ENCODE data around the gene RGS3.

Gene RGS3

DNA sequence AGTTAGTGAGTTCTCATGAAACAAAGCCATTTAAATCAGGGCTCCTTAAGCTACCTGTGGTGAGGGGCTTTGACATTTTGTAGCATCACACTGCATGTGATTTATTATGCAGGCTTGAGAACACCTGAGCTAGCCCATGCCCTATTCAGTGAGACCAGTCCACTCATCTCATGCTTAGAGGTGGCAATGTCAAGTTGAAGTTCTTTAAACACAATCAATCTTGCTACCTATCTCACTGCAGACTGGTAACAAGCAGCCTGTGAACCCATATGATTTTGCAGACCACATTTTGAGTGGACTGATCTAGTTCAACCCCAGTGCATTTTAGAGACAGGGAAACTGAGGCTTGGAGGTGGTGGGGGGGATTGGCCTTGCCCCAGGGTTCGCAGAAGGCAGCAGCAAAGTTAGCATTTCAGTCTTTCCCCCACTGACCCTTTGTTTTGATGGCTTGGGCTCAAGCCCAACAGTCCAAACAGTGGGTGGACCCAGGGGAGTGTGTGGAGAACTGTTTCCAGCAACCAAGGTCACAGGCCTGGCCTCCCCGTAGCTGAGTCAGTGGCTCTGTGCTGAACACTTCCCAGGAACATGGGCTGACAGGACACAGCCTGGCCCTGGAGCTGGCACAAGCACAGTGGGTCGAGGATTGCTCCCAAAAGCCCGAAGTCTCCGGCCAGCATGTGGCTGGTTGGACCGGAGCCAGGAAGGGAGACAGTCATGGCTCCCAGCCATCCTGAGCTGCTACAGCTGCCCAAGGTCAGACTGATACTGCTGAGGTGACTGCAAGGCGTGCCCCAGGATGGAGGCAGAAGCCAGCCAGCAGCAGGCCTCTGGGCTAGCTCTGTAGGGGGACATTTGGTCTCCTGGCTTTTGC lies 95.3 kb downstream of the RGS3 start:
- DNase-seq = peak; percentile 72

DNA sequence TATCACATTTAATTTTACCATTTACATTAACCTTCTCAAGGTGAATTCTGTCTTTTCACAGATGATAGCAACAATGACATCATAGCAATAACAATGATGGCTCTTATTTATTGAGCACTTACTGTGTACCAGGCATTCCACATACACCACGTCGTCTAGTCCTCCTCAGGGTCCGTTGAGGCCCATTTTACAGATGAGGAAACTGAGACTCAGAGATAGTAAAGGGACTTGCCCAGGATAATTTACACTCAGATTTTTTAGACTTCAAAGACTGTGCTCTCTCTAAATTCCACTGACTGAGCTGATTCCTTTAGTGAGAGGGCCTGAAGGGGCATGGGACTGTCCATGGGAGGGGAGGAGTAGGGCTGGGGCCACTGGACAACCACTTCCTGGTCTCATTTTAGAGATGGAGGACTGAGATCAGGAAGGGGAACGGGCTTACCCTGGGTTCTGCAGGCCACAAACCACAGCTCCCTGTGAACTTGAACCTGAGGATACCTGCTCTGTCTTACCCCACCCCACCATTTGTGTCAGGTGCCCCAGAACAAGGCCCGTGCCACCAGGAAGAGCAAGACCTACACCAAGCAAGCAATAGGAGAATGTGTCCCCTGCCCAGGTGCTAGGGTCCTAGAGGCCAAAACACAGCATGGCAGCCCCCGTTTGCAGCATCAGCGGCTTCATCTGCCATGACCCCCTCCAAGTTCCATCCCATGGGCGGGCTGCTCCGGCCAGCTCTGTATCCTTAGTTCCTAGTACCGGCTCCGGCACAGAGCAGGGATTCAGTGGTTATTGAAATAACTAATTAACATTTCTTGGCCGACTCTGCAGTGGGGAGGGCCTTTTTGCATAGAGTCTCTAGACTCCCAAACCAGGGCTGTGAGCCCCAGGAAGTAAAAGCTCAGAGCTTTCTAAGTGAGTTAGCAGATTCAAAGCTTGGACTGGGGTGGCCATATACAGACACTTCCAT lies 96.6 kb downstream of the RGS3 start:
- no peak for DNase-seq

DNA sequence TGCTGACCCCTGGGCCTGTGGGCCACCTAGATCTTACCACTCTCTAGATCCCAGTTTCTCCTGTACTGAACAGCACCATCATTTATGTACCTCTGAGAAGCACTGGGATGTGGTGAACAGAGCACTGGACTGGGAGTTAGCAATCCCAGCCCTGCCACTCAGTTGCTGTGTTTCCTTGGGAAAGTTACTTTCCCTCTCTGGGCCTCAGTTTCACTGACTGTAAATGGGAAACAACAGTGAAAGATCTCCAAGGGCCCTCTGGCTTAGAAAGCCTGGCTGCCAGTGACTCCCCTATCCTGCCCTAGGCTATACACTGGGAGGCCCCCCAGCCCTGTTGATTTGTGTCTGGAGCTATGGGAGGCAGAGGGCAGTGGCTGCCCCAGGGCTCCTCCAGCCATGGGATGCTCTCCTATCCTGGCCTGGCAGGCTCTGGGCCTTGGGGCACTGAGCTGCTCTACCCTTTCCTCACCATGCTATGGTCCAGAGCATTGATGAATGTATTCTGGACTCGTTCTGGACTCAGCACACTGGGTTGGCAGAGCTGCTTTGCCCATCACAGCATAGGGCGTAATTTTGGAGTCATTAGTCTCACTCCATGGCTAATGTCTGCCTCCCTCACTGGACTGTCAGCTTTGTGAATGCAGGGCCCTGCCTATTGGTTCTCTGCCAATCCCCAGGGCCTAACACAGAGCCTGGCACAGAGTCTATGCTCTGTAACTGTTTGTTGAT lies 99.3 kb downstream of the RGS3 start:
- no peak for DNase-seq

DNA sequence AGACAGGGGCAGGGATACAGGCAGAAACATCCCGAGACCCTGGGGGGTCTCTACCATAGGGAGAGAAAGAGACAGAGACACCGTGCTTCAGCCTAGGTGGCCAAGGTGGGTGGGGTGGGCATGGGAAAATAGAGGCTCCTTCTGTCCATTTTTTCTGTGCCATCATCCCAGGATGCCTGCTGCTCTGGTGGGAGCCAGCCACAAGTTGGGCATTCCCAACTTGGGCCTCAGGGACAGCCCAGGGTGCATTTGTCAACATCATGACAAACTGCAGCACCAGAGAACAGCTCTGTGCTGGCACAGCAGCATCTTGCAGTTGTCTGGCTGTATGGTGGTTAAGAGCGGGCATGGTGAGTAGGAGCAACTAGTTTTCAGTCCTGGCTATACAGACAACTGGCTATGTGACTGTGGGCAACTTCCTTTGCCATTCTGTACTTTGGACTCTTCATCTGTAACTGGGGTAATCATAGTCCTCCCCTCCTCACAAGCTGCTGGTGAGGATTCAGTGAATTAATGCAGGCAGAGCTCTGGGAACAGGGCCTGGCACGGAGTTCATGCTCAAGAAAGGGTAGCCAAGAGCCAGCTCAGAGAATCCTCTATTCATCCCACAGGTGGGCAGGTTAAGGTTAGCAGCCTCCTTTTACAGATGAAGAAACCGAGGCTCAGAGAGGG lies 100.4 kb downstream of the RGS3 start:
- no peak for DNase-seq

DNA sequence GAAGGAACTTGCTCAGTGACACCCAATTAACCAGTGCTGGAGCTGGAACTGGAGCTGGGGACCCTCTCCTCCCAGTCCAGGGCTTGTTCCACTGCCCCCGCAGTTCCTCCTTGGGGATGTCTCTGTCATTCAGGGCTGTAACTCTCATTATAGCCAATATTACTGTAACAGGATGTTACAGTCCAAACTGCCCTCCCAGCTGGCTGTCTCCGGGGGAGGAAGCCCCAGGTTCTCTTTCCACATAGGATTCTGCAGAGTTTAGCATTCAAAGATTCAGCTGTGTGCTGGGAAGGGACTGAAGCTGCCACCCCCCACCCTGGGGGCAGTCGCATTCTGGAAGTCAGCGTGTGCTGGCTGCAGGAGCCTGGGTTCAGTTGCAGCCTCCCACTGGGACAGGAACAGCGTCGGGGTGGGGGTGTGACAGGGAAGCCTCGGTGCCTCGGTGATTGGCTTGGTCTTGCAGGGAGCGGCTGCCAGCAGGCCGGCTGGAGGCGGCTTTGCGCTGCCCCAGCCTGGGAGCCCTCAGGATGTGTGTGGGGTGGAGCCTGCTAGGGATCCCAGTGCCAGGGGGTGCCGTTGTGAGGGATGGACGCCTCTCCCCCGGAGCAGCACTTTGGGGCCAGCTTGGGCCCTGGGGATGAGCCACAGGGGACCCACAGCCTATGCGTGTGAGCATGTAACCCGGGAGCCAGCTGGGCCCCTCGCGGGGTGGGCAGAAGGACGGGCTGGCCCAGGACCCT lies 101.1 kb downstream of the RGS3 start:
- DNase-seq = peak; percentile 80

DNA sequence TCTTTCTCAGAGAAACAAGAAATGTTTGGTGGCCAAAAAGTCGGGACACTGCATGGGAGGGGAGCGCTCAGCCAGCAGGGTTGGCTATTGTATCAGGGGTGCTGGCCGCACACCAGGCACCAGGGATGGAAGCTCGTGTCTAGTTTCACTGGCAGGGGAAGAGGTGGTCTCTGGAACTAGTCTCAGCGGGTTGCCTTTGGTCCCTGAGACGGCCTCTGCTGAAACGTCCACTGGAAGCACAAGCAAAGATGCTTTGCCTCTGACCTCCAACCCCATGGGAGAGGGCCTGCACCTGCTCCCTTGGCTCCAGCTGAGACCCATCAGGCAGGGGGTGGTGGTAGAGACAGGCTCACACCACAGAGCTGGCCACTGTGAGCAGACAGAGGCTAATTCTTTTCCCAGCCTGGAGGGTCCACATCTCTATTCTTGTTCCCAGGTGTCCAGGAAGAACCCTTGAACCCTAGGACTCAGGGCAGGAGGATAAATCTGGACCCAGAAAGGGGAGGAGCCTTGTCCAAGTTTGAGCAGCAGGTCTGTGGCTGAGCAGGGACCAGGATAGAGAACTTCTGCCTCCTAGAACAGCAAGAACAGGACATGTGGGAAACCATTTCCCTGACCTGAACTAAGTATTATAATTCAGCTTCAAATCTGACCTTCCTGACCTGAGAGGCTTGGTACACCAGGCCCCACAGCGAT lies 102.6 kb downstream of the RGS3 start:
- no peak for DNase-seq

DNA sequence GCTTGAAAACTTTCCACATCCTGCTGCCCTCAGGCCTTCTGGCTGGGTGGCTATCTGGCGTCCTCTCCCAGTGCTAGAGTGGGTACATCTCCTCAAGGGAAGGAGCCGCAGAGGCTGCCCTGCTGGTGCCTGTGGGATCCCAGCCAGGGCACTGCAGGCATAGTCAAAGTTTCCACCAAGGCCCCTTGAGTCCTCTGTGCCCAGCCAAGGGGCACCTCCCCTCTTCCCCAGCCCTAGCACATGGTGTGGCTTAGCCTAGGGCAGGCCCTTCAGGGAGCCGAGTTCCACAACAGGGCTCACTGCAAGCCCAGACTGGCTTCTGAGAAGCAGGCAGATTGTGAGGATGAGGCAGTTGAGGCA lies 103.2 kb downstream of the RGS3 start:
- peak; percentile 28 for DNase-seq

DNA sequence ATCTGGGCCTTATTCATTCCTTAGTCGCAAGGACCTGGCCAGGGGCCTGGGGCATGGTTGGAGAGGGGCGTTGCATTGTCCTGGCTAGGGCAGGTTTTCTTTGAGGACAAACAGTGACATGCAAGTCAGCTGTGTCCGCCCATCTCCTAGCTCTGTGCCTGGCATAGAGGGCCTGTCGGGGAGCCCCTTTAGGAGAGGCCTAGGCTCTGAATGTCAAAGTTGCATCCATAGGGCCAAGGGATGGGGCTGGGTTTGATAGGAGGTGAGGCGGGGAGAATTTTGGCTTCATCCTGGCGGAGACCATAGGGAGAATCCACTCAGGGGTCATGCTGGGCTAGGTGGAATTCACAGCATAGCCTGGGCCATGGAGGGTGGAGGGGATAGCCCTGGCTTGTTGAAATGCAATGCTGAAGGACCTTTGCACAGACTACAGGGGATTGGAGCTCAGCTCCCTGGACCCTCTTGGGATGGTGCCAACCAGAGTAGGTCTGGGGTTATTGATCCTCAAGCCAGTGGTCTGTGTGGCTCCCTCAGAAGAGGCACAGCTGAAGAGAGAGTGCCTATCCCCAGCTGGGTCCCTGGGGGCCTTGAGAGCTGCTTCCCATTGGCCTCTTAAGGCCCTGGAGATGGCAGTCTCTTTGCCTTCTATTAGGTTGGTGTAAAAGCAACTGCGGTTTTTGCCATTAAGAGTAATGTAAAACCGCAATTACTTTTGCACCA lies 104.0 kb downstream of the RGS3 start:
- no peak for DNase-seq

DNA sequence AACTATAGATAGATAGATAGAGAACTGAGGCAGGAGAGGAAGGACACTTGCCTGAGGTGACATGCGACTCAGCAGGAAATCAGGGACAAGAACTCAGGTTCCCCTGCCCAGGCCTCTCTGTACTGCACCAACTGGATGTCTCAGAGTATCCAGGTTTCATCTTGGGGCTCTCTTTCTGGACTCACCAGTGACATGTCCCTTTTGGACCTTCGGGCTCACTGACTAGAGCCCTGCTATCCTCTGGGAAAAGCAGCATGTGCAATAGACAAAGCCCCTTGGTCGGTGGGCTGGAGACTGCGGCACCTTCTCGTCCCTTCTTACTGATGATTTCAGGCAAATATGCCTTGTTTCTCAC lies 104.5 kb downstream of the RGS3 start:
- DNase-seq = no peak

DNA sequence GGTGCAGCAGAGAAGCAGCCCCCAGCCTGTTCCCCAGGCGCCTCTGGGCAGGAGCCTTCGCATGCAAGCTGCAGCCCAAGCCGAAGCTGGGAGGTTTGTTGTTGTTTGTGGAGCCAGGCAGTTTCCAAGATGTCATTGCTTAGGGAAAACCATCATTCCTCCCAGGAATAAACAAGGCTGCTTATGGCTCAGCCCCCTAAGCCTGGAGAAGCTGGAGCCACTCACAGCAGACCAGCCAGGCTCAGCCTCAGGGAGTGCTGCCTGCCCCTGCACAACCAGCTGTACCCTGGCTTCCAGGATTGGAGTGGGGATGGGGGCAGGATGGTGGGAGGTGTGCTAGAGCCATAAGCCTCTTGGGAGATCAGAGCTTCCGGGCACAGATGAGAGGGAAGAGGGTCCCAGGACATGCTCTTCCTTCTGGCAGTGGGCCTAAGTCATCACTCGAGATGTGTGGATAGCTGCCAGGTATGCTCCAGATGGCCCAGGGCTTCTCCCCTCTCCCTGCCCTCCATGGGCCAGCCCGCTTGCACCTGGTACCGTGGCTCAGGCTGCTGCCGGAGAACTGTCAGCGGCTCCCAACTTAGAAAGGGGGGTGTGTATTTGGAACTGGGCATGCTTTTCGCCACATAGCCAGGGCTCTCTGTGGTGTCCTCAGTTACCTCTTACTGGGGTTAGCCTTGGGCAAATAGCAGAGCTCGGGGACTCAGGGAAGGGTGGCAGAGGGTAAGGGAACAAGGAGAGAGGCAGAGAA lies 105.2 kb downstream of the RGS3 start:
- no peak for DNase-seq

DNA sequence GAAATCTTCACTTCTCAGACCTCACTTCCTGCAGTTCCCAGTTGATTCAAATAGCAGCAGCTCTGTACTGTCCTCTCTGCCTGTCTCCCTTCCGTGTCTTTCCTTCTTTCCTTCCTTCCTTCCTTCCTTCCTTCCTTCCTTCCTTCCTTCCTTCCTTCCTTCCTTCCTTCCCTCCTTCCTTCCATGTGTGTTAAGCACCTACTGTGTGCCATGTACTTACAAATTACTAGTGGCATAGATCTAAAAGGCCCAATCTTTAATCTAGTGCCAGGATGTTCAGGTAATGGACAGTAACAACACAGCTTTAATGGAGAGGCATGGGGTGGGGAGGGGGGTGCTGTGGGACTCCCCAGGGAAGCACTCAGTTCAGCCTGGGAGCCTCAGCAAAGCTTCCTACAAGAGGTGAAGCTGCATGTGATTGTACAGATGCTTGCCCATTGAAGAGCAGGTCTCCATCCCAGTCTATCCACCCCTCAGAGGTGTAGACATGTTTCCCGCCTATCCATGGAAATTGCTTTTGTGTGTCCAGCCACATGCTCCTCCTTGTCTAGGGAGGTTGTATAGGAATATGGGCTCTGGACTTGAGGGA lies 106.0 kb downstream of the RGS3 start:
- no peak for DNase-seq

DNA sequence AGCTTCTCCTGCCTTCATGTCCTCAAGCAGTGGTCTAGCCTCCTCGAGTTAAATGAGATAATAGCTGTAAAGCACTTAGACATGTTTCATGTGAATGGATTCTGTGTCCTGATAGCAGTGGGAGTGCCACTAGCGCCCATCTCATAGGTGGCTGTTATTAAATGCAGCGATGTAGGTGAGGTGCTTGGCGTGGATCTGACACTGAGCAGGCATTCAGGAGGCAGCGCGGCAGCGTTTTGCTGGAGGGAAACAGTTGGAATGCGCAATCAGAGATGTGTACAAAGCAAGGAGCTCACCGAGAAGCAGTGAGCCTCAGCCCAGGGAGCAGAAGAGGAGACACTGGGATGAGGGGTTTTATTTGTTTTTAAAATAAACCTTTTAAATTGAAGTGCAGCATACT lies 106.6 kb downstream of the RGS3 start:
- no peak for DNase-seq

DNA sequence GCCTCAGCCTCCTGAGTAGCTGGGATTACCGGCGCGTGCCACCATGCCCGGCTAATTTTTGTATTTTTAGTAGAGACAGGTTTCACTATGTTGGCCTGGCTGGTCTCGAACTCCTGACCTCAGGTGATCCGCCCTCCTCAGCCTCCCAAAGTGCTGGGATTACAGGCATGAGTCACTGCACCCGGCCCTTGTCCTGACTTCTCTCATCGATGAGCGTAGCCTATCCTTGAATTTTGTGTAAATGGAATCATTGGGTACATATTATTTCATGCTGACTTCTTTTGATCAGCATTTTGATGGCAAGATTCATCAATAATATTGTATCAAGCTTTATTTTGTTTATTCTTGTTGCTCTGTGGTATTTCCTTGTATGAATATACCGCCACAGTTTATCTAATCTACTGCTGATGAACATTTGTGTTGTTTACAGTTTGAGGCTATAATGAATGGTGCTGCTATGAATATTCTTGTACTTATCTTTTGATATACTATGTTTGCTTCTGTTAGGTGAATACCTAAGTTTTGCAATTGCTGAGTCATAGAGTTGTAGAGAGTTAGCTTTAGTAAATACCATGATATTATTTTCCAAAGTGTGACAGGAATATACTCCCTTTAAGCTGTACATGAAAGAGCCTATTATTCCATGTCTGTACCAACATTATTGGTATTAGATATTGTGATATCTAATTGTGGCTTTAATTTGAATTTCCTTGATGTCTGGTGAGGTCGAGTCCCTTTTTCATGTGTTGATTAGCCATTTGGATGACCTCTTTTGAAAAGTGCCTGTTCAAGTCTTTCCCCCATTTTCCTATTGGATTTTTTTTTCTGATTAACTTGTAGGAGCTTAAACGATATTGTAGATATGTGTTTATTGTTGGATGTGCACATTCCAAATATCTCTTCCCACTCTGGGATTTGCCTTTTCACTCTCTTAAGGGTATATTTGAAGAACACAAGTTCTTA lies 107.5 kb downstream of the RGS3 start:
- no peak for DNase-seq

DNA sequence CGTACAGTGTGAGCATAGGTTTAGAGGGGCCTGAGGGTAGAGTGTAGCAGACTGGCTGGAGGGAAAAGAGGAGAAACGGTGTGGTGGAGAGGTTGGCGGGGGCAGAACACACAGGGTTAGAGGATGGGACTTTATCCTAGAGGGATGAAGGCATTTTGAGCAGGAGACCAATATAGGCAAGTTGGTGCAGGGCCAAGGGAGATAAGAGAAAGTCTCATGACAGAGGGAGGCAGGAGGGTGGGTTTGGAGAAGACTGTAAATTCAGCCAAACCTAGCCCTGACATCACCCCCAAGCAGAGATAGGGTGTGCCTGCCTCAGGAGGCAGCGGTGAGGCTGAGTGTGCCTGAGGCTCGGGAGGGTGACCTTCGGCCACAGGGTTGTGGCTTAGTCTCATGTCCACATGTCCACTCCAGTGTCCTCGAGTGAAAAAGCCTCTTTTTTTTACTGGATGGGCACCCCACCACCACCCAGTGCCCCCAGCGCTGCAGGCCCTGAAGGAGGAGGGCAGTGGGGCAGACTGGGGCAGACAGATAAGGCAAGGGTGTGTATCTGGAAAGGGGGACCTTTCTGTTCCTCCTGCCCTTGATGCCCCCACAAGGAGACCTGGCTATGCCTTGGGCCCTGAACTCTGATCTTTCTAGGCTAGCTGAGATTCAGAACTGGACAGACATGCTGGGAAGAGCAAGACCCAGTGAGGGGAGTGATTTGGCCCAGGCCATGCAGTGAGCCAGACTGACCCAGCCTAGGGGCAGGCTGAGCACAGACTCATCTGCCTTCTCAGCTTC lies 108.7 kb downstream of the RGS3 start:
- DNase-seq = no peak

DNA sequence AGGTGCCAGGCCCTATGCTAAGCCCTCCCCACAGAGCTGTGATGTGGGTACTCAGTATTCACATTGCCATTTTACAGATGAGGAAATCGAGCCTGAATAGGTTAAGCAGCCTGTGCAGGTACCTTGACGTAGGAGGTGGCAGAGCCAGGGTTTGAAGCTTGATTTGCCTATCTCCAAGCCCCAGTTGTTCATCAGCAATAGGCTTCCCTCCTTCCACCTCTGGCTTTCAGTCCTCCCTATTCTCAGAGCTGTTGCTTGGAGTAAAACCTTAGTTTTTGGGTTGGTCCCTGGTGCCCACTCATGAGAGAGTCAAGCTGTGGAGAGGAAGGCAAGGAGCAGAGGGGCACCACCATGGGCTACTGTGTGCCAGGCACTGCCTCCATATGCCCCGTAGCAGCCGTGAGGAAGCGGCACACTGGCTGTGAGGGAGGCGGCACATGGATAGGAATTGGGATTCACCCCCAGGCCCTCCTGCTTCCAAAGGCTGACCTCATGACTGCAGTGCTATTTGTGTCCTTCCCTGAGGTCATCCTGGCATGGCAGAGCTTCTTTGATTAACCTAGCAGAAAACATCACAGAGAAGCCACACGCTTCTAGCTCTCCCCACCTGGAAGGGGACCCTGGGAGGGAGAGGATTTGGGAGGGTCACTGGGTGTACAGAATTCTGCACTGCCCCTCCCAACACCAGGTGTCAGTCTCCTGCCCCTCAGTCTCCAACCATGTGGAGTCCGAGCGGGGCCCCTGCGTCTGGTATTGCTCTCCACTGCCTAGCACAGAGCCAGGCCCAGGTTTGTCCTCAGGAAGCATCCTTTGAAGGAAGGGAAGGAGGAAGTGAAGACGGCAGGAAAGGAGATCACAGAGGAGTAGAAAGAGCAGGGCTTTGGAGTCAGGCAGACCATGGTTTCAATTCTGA lies 109.8 kb downstream of the RGS3 start:
- DNase-seq = no peak

DNA sequence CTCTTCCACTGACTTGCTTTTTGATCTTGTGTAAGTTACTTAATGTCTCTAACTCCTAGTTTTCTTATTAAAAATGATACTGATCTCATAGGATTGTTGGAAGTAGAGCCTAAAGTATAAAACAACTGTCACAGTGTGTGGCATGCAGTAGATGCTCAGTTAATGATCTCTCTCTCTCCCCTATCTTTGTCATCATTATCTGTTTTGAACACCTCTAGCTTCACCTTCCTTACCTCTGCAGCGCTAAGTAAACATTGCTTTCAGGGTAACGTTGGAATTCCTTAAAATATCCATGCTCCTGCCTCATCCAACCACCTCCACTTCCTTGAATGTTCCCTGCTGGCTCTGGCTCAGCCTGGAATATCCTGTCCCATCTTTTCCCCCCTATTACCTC lies 110.4 kb downstream of the RGS3 start:
- no peak for DNase-seq
